ENCODE measurements around the gene CALHM3. TPM values are rescaled to one million over a fixed set of nuclear protein-coding genes. Genes with fewer than 3 reads are reported as not detected.

The CALHM3 gene
- total RNA-seq, 1 experiment from 2014 or later = 0.13 TPM

GRCh38 chr10:103451831-103452505, 27.1 kb downstream of the CALHM3 start, which contains the start of gene CALHM2:
CALHM2 (minus strand) TSS chr10:103452370; CDS start chr10:103449941, 2,429 bp downstream.
- H3K4me3 Mint-ChIP-seq = peak within 1 kb of the TSS; percentile 68

GRCh38 chr10:103451091-103451813, 27.8 kb downstream of the CALHM3 start:
- Mint-ChIP-seq H3K4me1 (peaks cover 7% of the 10 kb centered on the region; the same call in 1 of the 2 replicates), H3K27ac (no peak overlapping the region), H3K4me3 (peak overlapping the region; percentile 68), H3K36me3 (peaks cover 9% of the 10 kb centered on the region; the same call in 1 of the 2 replicates), H3K27me3 (ENCODE audit: low read depth) (no peaks in the 10 kb centered on the region), H3K9me3 (no peaks in the 10 kb centered on the region)
- DNase-seq (ENCODE audit: low spot score) (no peak), ATAC-seq (no peak)
- POLR2A ChIA-PET = no interaction called here
- no peak for TF ChIP-seq CREB1 (CRISPR knock-in tag; IDR thresholded peaks at IDR 0.05)
- TF ChIP-seq ZNF138 (CRISPR knock-in tag; conservative IDR thresholded peaks at IDR 0.05) = no peak
- peak; percentile 94 for TF ChIP-seq ZNF263 (CRISPR knock-in tag; IDR thresholded peaks at IDR 0.05; ENCODE audit: low read depth)
- TF ChIP-seq FOXJ3 (CRISPR knock-in tag; IDR thresholded peaks at IDR 0.05; ENCODE audit: borderline replicate concordance) = no peak
- CTCF ChIA-PET = interaction anchor here (1.1 to 5.7 kb wide), 5 partner anchors 25 to 41 kb away, joined by 3 to 49 read pairs (median 6); no protein-coding TSS in a partner anchor

More at GRCh38 chr10:103451831-103452505, 27.1 kb downstream of the CALHM3 start, which contains the start of gene CALHM2:
- ATAC-seq (peak; percentile 71), DNase-seq (ENCODE audit: low spot score) (peak; percentile 60)
- TF ChIP-seq PRDM15 (CRISPR knock-in tag; IDR thresholded peaks at IDR 0.05) (peak; percentile 19), HMGXB4 (CRISPR knock-in tag; IDR thresholded peaks at IDR 0.05) (peak; percentile 35; the same call in 1 of the 2 replicates), FOXK1 (CRISPR knock-in tag; IDR thresholded peaks at IDR 0.05) (no peak)
- Mint-ChIP-seq H3K4me1 (peaks cover 7% of the 10 kb centered on the region; the same call in 1 of the 2 replicates), H3K27me3 (ENCODE audit: low read depth) (no peaks in the 10 kb centered on the region), H3K9me3 (no peaks in the 10 kb centered on the region), H3K27ac (no peak within 1 kb of the TSS), H3K36me3 (peaks cover 7% of the 10 kb centered on the region; the same call in 1 of the 2 replicates)
- ChIA-PET POLR2A (interaction anchor here (1.7 kb wide), 1 partner anchor 24 kb away, joined by 4 read pairs; no protein-coding TSS in a partner anchor), CTCF (interaction anchor here (0.9 to 5.7 kb wide), 8 partner anchors 19 to 141 kb away, joined by 3 to 49 read pairs (median 5); no protein-coding TSS in a partner anchor)

- H3K4me3 Mint-ChIP-seq = no peak overlapping the region
- CTCF ChIA-PET = interaction anchor here (2.5 to 5.7 kb wide), 3 partner anchors 26 to 114 kb away, joined by 9 to 49 read pairs (median 29); no protein-coding TSS in a partner anchor
- no peaks in the 10 kb centered on the region for H3K9me3 Mint-ChIP-seq
- H3K27ac Mint-ChIP-seq = no peak overlapping the region
- TF ChIP-seq ELF4 (CRISPR knock-in tag; IDR thresholded peaks at IDR 0.05; ENCODE audit: low read depth) = no peak
- no peak for TF ChIP-seq TP53 (CRISPR knock-in tag; IDR thresholded peaks at IDR 0.05)
- no peak for TF ChIP-seq CTCF (IDR thresholded peaks at IDR 0.05)
- peaks cover 19% of the 10 kb centered on the region for H3K36me3 Mint-ChIP-seq
- DNase-seq (ENCODE audit: low spot score) (no peak), ATAC-seq (no peak)
- no peaks in the 10 kb centered on the region for H3K27me3 Mint-ChIP-seq (ENCODE audit: low read depth)
- H3K4me1 Mint-ChIP-seq = peaks cover 7% of the 10 kb centered on the region; the same call in 1 of the 2 replicates
- POLR2A ChIA-PET = no interaction called here
Measured at GRCh38 chr10:103450201-103450695, 28.8 kb downstream of the CALHM3 start.

Data from WTC11 (cell line).